HG02840 (cell line): ENCODE measurements around the gene EED.
"Not testable (repeated sequence)": the region's sequence is repeated elsewhere in the genome, so short reads cannot be mapped to it uniquely, and the experiment has no call there.

Experiments
- ATAC-seq: cut with Tn5 transposase; IDR thresholded peaks from one replicate; pipeline ENCODE4 v1.9.1; 2021; ENCODE audit warnings: mild to moderate bottlenecking, moderate library complexity, moderate number of reproducible peaks; ENCODE audit not compliant: unreplicated experiment, low FRiP score

The EED gene

GRCh38 chr11:86218125-86219084 is 26.1 kb upstream of the EED start:
- peak; percentile 34 for ATAC-seq

GRCh38 chr11:86219311-86220193 is 25.0 kb upstream of the EED start:
- ATAC-seq = peak; percentile 64

- no peak for ATAC-seq
Measured at GRCh38 chr11:86220653-86221052, 23.9 kb upstream of the EED start.

- no peak for ATAC-seq
Measured at GRCh38 chr11:86222081-86222480, 22.5 kb upstream of the EED start.

DNA sequence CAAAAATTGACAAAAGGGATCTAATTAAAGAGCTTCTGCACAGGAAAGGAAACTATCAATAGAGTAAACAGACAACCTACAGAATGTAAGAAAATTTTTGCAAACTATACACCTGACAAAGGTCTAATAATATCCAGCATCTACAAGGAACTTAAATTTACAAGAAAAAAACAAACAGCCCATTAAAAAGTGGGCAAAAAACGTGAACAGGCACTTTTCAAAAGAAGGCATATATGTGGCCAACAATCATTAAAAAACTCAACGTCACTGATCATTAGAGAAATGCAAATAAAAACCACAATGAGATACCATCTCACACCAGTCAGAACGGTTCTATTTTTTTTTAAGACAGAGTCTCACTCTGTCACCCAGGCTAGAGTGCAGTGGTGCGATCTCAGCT is 20.0 kb upstream of the EED start:
- not testable (repeated sequence) for ATAC-seq

- not testable (repeated sequence) for ATAC-seq
Measured at GRCh38 chr11:86225344-86225743, 19.2 kb upstream of the EED start.

DNA sequence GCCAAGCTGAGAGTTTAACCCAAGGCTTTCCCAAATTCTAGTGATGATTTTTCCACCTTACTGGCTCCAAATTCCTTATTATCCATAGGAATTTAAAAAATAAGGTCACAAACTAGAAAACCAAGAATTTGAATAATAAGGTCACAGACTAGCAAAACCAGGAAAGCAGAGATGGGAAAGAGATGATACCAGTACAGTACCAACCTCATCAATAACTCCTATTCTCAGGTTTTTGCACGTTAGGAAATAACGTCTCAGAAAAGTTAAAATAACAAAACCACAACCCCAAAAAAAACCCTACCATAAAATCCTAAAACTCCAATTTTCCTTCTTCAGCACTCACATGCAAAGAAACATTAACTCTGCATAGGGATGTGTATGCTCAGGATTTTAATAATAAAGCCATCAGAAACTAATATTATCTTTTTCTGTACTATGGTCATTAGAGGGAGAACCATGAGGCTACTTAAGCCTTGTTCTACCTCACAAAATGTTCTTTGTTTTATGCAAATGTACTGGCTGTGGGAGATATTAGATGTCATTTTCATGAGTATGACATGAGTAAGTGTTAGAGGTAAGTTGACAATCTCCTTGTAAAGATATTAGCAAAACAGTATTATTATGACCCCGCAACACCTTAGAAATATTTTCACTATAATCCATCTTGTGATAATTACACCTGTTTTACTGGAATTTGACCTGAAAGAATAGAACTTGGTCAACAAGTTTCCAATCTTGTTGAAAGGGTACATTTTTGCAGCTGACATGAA is 16.1 kb upstream of the EED start:
- ATAC-seq = no peak

DNA sequence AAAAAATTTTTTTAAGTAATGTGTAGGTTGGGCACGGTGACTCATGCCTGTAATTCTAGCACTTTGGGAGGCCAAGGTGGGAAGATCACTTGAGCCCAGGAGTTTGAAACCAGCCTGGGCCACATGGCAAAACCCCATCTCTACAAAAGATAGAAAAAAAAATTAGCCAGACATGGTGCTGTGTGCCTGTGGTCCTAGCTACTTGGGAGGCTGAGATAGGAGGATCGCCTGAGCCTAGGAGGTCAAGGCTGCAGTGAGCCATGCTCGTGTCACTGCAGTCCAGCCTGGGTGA is 15.6 kb upstream of the EED start:
- ATAC-seq = not testable (repeated sequence)

DNA sequence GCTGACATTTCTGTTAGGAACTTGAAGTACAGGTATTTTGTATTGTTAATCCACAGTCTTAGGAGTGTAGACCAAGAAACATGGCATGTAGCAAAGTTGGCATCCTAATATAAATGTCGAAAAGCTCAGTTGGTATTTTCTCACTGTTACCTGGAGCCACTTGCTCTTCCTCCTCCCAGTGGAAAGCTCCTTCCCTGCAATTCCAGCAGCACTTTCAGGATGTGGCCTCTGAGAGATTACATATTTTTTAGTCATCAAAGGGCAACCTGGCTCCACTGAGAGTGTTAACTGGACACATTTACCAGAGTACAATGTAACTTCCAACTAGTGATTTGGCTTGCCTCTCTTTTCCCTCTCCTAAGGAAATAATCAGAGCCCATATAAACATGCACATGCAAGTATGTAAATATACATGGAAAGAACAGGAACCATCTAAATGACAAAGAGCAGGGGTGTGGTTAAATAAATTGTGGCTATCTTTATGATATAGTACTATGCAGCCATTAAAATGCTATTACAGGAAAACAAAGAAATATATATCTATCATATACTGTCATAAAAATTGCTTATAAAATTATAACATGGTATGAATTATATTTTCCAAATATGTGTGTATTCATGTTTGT is 14.3 kb upstream of the EED start:
- no peak for ATAC-seq

DNA sequence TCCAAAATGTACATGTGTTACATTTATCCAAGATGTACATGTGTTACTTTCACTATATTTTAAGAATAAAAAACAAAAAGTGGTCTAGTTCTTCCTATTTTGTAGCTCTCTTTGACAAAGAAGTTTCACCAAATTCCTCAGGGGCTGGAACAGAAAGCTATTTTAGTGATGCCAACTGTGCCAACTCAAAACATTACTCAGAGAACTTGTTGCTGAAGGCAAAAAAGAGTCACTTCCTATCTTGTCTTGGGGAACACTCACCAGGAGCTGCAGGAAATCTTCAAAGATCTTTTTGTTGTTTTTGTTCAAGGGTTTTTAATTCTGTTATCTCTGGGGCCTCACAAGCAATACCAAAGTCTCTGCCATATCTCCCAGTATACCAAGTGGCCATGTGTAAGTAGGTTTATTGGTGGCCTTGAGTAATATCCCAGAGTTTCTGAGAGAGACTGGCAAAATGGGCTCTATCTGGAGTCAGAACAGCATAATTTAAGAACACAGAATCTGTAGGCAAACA is 13.6 kb upstream of the EED start:
- no peak for ATAC-seq

DNA sequence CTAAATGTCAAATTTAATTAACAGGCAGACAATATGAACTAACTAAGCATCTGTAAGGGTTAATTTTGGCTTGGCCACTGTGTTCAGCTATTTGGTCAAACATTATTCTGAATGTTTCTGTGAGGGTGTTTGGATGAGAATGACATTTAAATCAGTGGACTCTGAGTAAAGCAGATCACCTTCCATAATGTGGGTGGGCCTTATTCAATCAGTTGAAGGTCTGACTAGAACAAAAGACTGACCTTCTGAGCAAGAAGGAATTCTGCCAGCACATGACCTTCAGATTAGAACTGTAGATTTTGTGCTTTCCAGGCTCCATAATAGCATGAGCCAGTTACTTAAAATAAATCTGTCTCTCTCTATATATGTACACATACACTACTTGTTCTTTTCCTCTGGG is 12.0 kb upstream of the EED start:
- no peak for ATAC-seq

GRCh38 chr11:86234831-86235461 is 9.6 kb upstream of the EED start:
- no peak for ATAC-seq

DNA sequence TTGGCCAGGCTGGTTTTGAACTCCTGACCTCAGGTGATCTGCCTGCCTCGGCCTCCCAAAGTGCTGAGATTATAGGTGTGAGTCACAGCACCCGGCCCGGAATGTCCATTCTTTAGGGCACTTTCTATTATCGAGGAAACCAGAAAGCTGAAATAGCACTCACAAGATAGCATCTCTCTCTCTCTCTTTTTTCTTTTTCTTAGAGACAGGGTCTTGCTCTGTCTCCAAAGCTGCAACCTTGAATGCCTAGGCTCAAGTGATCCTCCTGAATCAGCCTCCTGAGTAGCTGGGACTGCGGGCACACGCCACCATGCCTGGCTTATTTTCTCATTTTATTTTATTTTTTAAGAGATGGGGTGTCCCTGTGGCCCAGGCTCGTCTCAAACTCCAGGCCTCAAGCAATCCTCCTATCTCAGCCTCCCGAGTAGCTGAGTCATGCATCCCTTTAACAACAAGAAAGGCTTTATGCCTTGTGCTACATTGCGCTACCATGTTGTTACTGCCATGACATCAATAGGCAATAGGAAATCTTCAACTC is 7.2 kb upstream of the EED start:
- no peak for ATAC-seq

DNA sequence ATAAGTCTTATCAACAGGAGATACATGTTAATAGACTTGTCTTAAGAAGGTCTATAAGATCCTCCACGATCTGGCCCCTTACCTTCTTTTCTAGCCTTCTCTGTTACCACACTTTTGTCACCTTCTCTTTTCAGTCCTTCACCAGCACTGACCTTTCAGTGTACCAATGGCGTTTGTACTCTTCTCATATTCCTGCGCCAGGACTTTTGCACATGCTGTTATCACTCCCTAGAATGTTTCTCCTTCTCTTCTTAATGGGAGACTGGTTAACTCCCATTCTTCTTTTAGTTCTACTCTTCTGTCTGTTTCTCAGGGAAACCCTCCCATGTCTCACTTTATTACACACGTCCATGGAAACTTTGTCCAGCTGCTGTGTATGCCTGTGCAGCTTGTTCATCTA is 4.4 kb upstream of the EED start:
- ATAC-seq = no peak

GRCh38 chr11:86241956-86242535 is 2.5 kb upstream of the EED start:
- ATAC-seq = no peak

- ATAC-seq = no peak
Measured at GRCh38 chr11:86243396-86243795, 1.2 kb upstream of the EED start.

DNA sequence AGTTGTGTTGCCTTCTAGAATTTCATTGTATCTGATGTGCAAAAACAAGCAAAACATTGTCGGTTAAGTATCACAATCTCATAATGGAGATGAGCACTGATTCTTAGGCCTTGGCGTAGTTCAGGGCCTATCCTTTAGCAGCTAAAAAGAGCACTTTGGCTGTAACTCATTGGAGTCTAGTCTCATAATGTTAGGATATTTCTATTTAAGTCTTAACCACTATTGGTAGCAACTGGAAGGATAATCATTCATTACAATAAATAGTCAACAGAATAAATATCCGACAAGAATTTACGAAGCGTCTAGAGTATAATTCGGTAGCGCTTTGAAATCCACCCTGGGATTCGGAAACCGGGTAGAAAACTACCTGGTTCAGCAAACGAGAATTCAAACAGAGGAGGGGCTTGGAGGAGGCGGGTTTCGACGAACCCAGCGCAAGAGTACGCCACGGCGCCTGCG is 461 bp upstream of the EED start:
- ATAC-seq = peak; percentile 63

DNA sequence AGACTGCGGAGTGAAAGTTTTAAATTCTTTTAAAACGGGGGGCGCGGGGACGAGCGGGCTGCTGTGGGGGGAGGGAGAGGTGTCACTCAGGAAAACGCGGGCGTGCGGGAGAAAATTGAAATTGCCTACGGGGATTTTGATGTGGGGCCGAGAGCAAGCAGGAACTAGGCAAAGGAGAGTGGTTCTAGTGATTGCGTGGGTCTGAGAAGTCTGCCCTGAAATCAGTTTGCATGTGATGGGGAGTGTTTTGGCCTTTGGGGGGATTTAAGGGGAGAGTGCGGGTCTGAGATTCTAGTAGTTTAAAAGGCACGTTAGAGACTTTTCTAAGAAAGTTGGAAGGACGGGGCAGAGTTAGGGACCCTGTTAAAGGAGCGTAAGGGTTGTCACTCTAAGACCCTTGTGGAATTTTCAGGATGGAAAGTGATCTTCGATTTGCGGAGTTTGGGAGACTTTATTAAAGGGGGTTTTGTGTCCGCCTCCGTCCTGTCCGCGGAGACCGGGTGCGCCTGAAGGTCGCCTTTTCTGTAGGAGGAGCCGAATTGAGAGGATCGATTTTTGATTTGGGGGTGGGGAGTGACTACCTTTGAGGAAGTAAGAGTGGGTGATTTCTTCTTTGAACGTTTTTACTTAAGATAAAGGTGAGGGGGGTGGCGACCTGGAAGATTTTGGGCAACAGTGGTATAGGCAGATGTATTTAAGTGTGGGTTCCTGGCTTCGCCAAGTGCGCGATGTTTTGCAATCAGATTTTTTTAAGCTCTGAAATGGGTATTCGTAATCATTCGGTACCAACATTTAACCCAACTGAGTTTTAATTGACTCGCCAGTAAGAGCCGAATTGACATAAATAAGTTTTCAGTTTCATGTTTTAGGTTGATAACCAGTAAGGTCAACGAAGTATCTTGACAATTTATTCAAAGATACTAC is 1.1 kb downstream of the EED start:
- ATAC-seq = peak; percentile 4
